Neural crest cell (in vitro differentiated cells): ENCODE results near the gene LRP11. TPM values are rescaled to one million over a fixed set of nuclear protein-coding genes. Genes with fewer than 3 reads are reported as not detected.

Source experiments
- DNase-seq: peaks from one replicate; pipeline ENCODE4 v3.0.0; 2021; ENCODE audit warnings: low read depth, mixed read lengths, low spot score
- H3K27ac Mint-ChIP-seq: one replicate; pipeline ENCODE4 v1.8.0; 2021; ENCODE audit warnings: mild to moderate bottlenecking, mixed read lengths; ENCODE audit not compliant: unreplicated experiment
- H3K27me3 Mint-ChIP-seq: 2 replicates; pipeline ENCODE4 v1.8.0; 2021; ENCODE audit warnings: low read depth, mild to moderate bottlenecking, mixed read lengths
- H3K36me3 Mint-ChIP-seq: 2 replicates; pipeline ENCODE4 v1.8.0; 2021; ENCODE audit warnings: low read depth, mild to moderate bottlenecking, mixed read lengths
- H3K4me1 Mint-ChIP-seq: 2 replicates; pipeline ENCODE4 v1.8.0; 2021; ENCODE audit warnings: mixed read lengths
- H3K4me3 Mint-ChIP-seq: one replicate; pipeline ENCODE4 v1.8.0; 2021; ENCODE audit warnings: mild to moderate bottlenecking, mixed read lengths
- H3K9me3 Mint-ChIP-seq: 2 replicates; pipeline ENCODE4 v1.8.0; 2021; ENCODE audit warnings: mixed read lengths
- CTCF ChIP-seq: fragments of 200-600 bp; sonication (generic); conservative IDR thresholded peaks from 2 replicates; pipeline ENCODE4 v1.5.0; 2021; ENCODE audit warnings: antibody characterized with exemption, mild to moderate bottlenecking
- total RNA-seq: library from RNA; stranded (reverse); gene quantifications from 2 replicates; pipeline ENCODE4 v1.2.1, GENCODE V29; 2021

The LRP11 gene
- total RNA-seq, 1 donor from 2014 or later, result 29.8 TPM

GRCh38 chr6:149823013-149823412 lies 41.1 kb downstream of the LRP11 start:
- Mint-ChIP-seq H3K9me3 (no peaks in the 10 kb centered on the region), H3K4me3 (no peak overlapping the region), H3K27ac (peak overlapping the region; percentile 0), H3K4me1 (no peaks in the 10 kb centered on the region), H3K27me3 (no peaks in the 10 kb centered on the region), H3K36me3 (no peaks in the 10 kb centered on the region)
- no peak for DNase-seq
- peak; percentile 13 for TF ChIP-seq CTCF

- DNase-seq, result no peak
- Mint-ChIP-seq H3K27me3 (no peaks in the 10 kb centered on the region), H3K4me3 (no peak overlapping the region), H3K4me1 (no peaks in the 10 kb centered on the region), H3K27ac (no peak overlapping the region), H3K9me3 (no peaks in the 10 kb centered on the region), H3K36me3 (no peaks in the 10 kb centered on the region)
- TF ChIP-seq CTCF, result no peak
Observed at GRCh38 chr6:149821492-149821891, 42.7 kb downstream of the LRP11 start.

- DNase-seq, result no peak
- Mint-ChIP-seq H3K27ac (no peak overlapping the region), H3K4me3 (no peak overlapping the region), H3K4me1 (no peaks in the 10 kb centered on the region), H3K36me3 (no peaks in the 10 kb centered on the region), H3K9me3 (no peaks in the 10 kb centered on the region), H3K27me3 (no peaks in the 10 kb centered on the region)
- TF ChIP-seq CTCF, result no peak
Observed at GRCh38 chr6:149820506-149820905, 43.7 kb downstream of the LRP11 start.

GRCh38 chr6:149815788-149816187 lies 48.4 kb downstream of the LRP11 start:
- TF ChIP-seq CTCF, result no peak
- H3K27ac Mint-ChIP-seq, result no peak overlapping the region
- H3K9me3 Mint-ChIP-seq, result no peaks in the 10 kb centered on the region
- no peak overlapping the region for H3K4me3 Mint-ChIP-seq
- peaks cover 6% of the 10 kb centered on the region for H3K36me3 Mint-ChIP-seq
- H3K4me1 Mint-ChIP-seq, result no peaks in the 10 kb centered on the region
- DNase-seq, result no peak
- H3K27me3 Mint-ChIP-seq, result no peaks in the 10 kb centered on the region

- Mint-ChIP-seq H3K4me1 (no peaks in the 10 kb centered on the region), H3K9me3 (no peaks in the 10 kb centered on the region), H3K27ac (no peak overlapping the region), H3K4me3 (no peak overlapping the region), H3K36me3 (peaks cover 10% of the 10 kb centered on the region), H3K27me3 (no peaks in the 10 kb centered on the region)
- DNase-seq, result no peak
- no peak for TF ChIP-seq CTCF
Observed at GRCh38 chr6:149813351-149813750, 50.8 kb downstream of the LRP11 start.

GRCh38 chr6:149809798-149810197 lies 54.4 kb downstream of the LRP11 start:
- H3K36me3 Mint-ChIP-seq, result peaks cover 10% of the 10 kb centered on the region
- no peaks in the 10 kb centered on the region for H3K4me1 Mint-ChIP-seq
- H3K27me3 Mint-ChIP-seq, result no peaks in the 10 kb centered on the region
- no peak for DNase-seq
- no peak for TF ChIP-seq CTCF
- H3K9me3 Mint-ChIP-seq, result no peaks in the 10 kb centered on the region
- H3K27ac Mint-ChIP-seq, result no peak overlapping the region
- H3K4me3 Mint-ChIP-seq, result no peak overlapping the region
